HG02623 (cell line): ENCODE data around the gene FRMD4A.
"Not testable (repeated sequence)": the region's sequence is repeated elsewhere in the genome, so short reads cannot be mapped to it uniquely, and the experiment has no call there.

Experiments used
- ATAC-seq: cut with Tn5 transposase; IDR thresholded peaks from one replicate; pipeline ENCODE4 v1.9.1; 2021; ENCODE audit warnings: moderate library complexity; ENCODE audit not compliant: unreplicated experiment

The FRMD4A gene

DNA sequence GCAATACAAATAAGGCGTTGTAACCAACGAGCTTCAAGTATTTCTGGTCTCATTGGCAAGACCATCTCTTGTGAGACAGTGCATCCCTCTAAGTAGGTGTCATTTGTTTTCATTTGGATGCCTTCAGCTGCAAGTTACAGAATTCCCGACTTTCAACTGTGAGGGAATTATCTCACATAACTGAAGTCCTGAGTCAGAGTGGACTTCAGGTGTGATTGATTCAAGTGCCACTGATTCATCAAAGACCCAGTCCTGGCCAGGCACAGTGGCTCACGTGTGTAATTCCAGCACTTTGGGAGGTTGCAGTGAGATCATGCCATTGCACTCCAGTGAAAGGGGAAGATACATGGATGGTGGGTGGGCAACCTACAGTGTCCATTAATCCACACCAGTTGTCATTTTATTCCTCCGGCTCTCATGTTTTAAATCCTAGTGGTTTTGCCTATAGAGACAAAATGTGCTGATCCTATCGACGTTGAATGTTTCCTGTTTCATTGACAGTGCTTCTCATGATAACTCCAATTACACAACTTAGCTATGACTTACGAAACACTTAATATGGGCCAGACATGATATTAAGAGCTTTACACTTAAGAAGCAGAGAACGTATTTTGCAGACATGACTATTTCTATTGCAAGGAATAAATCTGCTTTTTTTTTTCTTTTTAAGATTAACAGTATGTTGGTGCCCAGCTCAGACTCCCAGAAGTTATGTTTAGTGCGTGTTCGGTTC lies 268.0 kb downstream of the FRMD4A start:
- ATAC-seq = no peak

DNA sequence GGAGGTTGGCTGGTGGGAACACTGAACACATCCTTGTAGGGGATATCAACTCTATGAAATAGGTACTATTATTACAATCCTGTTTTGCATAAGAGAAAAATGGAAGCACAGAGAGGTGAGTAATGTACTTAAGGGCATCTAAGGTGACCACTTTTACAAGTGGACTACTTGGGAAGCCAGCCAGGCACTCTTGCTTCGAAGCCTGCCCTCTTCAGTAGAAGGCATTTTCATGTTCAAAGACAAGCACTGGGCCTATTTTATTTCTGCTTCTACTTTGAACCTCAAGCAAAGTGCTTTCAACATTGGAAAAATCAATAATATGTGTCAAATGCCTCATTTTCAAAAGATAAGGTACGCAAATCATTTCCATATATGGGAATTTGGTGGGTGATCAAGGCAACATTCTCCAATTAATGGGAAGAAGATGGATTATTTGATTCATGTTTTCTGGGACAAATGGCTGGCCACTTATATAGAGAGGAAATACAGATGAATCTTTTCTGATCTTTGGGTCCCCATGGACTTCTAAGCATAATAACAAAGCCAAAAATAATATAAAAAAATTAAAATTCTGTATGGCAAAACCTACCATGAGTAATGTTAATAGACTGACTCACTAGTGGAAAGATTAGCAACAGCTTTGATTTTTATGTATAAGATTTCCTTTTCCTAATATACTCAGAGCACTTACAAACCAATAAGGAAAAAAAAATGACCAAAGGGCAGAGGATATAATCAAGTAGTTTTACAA lies 270.2 kb downstream of the FRMD4A start:
- ATAC-seq = no peak

DNA sequence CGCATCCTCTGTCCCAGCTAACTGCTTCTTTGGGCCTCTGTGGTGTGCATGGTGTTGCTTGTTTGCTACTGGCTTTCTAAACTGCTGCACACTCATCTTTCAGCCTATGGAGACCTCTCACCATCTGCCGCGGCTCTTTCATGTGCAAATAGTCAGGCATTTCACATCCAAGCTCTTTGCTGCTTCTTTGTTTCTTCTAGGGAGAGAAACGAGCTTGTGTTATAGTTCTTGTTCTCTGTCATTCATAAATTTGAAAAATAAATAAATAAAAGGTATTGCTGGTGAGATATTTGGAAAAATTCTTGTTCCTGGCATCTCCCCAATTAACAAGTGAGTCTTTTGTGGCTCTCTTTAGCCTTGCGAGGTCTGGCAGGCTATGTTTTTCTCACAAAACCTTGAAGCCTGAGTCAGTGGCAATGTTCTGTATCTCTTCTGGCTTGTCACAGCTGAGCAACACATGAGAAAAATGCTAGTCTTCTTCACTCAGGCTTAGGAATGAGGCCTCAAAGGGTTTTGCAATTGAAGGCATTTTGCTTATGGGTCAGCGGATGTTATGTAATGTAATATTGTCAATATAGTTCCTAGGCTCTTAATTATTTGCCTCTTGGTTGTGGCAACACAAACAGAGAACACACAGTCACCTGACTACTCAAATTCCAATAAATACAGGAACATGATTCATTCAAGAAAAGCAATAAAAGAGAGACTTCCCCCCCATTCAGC lies 274.0 kb downstream of the FRMD4A start:
- ATAC-seq = no peak

DNA sequence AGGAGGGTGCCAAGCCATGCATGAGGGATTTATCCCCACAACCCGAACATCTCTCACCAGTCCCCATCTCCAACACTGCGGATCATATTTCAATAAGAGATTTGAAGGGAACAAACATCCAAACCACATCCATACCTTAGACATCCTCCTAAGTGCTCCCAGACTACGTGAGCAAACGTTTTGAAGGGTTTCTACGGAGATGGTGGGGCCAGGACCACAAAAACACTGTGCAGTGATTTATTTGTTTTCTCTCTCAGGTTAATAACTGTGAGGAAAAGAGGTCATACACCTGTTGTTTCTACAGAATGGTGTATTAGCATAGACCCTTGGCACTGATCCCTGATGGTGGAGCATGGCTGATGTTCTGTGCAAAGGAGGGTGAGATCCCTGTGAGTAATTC lies 277.8 kb downstream of the FRMD4A start:
- ATAC-seq = no peak

DNA sequence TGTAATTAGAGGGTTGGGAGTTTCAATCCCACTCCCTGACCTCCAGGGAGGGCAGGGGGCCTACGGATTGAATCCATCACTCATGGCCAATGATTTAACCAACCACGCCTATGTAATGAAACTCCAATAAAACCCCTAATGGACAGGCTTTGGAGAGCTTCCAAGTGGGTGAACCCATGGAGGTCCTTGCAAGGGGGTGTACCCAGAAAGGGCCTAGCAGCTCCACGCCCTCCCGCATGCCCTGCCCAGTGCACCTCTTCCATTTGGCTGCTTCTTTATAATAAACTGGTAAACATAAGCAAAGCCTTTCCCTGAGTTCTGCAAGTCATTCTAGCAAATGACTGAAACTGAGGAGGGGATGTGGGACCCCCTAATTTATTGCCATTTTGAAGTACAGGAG lies 280.1 kb downstream of the FRMD4A start:
- no peak for ATAC-seq

DNA sequence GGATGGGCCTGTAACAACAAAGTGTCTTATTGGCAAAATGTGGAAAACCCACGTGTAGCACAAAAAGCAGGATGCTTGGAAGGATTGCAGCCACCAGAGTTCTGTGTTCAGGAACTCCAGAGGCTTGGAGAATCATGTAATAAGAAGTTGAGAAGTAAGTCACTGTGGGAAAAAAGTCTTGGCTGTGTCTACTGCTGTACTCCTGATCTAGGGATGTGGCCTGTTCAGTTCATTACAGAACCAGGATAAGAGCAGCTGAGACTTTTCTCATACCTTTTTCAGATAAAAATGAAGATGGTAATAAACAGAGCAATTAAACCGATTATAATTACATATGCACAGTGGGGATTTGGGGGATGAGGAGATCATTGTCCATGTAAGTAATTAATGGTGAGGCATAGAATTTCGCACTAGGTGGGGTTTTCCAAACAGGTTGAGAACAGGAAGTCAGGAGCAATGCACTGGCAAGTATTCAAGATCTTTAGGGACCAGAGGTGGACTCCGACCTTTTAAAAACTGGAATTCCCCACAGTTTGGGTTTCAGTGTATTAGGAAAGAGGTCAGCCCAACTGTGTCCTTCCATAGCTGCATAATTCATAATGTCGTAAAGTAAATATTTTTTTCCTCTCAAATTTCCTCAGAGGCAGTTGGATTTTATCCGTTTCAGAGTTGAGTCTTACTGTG lies 281.7 kb downstream of the FRMD4A start:
- no peak for ATAC-seq

DNA sequence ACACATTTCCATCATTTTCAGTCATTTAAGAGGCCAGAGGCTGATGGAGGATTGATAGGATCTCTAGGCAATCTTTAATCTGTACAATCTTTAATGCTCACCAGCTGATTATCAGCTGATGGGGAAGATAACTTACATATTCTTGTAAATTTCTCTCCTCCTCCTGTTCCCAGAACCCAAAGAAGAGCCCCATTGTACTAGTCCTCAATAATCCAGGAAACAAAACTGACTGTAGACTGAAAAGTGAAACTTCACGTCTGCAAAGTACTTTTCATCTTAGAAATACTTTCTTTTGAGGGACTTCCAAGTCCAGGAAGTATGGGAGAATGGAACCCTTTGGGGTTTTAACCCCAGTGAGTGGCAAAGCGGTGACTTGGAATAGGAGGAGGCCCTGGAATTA lies 283.3 kb downstream of the FRMD4A start:
- no peak for ATAC-seq

DNA sequence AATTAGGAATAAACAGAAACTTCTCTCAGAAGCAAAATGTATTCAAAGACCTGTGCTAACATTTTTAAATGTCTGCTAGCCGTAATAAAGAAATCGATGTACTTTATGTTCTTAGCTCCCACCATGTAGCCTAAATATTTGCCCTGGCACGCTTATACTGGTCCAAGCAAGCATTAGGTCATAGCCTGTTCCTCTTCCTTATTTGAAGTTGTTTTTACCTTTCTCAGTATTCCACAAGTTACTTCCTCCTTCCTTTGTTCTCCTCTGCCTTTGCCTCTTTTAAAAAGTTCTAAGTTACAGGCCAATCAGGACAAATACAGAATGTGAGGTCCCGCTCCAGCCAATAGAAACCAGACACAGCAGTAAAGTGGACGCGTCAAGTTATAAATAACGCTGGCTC lies 288.7 kb downstream of the FRMD4A start:
- not testable (repeated sequence) for ATAC-seq

DNA sequence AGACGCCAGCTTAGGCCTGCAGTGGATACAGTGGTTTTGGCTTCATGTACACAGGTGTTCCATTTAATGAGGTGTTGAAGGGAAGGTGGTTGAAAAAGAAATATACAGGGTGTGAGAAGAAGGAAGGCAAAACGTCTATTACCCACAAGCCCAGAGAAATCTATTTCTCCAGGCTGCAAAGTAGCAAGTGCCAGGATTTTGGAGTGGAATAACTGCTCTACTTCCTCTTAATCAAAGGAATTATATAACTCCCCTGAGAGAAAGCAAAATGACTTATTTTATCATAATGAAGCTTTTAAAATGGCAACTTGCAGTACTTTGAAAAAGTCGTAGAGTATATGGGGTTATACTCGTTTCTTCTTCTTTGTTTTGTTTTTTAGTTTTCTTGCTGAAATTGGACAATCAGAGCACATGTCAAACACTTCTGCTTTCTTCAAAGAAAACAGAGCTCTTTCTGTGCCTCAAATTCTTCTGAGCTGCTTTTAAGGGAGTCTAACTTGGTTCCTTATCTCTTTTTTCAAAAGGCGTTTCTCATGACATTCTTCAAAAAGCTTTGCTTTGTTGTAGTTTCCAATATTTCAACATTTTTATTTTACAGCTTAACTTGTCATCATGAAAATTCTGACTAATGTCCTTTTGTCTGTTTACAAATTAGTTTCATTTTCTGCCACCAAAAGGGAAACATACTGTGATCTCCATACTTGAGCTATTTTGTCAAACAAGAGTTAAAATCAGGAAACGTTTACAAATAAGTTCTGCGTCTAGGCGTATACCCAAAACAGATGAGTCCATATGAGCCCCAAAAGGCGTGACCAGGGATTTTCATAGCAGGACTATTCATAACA lies 289.7 kb downstream of the FRMD4A start:
- ATAC-seq = no peak

DNA sequence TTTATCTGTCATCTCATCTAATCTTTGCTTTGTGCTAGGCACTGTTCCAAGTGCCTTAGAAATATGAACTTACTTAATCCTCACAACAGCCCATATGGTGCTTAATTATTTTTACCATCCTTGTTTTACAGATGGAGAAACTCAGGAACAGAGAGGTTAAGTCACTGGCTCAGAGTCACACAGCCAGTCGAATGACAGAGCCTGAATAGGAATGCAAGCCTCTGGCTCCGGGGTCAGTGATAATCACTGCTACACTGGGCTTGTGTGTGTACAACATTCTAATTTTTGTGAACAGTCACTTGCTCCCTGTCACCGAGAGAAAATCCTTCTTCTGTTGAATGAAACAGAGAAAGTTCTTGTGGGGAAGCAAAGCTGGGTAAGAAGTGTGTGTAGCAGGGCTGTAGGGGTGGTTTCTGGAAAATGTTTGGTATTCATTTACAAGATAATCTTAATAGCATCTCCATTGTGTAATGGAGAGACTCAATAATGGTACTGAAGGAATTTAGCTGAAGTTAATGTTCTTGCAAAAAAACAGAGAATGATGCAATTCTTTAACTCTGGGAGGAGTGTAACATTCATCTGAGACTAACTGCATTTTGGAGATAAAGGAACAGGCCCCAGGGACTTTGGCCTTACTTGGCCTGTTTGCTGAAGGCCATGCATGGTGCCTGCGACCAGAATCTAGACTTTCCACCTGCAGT lies 290.6 kb downstream of the FRMD4A start:
- no peak for ATAC-seq

DNA sequence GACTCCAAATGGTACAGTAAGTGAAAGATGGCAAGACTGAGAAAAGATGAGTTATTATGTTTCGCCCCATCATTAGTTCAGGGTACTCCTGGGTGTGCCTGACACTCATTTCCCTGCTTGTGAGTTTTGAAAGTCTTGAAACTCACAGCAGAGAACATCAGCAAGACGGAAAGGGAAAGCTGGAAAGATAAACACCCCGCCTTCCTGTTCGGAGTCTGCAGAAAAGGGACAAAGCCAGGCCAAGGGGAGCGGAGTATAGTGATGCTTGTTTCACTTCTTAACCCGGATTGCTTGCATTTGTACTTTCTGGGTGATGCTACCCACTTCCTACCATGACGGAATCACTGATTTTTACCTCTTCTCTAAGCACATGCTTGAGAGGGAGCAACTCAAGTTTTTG lies 294.5 kb downstream of the FRMD4A start:
- ATAC-seq = no peak

DNA sequence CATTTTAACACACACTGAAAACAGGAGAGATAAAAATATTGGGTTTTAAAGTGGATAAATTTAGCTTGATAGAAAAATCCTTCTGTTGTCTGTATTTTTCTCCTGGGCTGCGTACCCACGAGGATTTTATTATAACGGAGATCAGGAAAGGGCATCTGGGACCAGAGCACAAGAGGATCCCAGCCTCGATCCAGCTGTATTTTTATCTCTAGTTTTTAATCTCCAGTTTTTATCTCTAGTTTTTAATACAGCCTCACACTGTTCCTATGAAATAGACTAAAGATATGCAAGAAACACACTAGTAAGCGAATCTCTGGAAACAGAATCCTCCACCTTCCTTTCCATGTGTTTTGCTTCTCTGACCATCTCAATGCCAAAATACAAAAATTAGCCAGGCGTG lies 295.2 kb downstream of the FRMD4A start:
- no peak for ATAC-seq

DNA sequence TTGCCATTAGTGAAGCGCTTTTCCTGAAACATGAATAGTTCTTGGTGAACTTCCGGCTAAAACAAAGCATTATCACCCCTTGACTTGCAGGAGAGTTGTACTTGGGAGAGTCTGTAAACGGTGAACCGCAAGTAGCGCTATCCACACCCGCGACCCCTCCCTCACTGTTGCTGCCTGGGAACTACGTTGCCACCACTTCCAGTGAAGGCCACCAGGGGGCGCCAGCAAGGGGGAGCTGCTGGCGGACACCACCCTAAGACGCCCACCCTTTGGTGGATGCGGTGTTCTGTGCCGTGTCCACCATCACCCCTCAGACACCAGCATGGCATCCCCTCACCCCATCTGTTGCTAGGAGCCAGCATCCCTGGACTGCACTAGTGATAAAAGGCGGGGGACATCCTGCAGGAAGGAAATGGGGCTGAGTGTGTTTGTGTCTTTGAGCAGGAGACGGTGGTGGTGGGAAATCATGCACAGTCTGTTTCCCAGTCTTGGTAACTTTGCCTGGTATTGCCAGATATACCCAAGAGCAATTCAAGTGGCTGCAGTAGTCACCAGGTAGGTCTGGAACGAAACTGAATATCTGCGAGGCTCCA lies 298.2 kb downstream of the FRMD4A start:
- no peak for ATAC-seq

DNA sequence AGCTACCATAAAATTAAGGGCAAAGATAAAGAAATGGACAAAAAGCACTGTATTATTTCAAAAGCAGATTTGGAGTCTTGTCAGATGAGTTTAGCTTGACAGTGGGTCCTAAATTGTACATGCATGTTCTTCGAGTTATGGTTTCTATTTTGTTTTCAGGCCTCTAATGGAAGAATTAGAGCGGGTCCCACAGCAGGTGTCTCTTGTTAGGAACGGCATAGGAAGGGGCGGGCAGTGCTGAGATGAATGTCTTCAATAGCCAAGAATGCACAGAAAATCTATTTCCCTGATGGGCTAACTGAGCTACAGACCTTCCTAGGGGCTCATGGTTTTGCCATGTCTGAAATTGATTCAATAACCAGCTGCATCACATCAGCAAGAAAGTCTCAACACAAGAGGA lies 304.4 kb downstream of the FRMD4A start:
- no peak for ATAC-seq

DNA sequence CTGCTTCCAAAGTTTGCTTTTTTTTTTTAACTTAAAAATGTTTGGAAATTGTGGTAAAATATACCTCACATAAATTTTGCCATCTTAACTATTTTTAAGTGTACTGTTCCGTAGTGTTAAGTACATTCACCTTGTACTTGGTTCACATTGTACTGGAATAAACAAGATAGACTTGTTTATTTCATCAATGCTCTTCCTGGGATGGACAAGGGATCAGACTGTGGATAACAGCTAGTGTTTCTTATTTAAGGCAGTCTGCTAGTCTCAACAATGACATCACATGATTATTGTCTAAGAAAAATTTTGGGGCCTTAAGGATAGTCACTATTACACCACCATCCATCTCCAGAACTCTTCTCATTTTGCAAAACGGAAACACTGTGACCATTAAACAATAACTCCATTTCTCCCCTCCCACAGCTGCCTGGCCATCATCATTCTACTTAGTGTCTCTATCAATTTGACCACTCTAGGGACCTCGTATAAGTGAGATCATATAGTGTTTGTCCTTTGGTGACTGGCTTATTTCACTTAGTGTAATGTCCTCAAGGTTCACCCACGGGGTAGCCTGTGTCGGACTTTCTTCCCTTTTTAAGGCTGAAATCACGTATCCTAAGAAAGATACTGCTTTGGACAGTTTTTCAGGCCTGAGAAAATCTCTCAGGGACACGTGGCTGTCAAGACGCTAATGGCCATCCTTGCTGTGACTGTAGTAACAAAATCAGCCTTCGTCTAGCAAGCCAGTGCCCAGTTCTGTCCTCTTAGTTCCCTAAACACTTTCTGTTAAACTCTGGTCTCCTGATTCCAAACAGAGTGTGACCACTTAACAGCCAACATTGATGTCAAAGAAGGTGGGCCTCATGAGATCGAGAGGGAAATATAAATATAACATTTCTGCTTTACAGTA lies 305.2 kb downstream of the FRMD4A start:
- ATAC-seq = no peak

DNA sequence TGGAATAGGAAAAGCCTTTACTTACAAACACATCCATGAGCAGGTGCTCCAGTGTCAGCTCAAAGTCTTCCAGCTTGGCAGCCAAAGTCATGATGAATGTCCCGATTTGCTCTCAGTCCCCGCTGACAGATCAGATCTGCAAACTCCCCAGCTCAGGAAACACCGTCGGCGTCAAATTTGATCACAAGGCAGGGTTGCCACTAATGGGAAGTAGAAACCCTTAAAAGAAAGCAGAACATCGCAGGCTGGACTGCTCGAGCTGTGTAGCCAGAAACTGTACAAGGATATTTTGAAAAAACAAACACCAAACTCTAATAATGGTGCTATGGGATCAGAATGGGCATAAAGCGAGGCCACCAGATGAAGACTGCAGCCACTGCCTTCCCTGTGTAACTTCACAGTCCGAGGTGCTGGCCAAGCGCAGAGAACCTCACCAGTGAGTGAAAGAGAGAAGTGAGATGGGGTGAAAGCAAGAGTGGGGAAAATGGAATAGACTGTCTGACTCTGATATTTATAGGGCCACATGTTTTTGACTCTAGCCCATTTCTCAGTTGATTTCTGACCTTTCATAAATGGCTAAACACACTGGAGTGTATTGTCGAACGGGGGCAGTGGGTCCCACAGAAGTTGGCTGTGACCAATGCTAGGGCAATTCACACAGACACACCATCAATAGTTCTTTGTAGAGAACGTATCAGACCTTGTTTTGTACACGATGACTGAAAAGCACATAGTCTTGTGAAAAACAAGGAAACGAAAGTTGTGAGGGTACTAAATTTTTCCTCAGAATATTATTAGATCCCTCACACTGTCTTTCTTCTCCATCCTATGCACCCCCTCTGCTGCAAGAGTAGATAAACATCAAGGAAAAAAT lies 306.2 kb downstream of the FRMD4A start:
- ATAC-seq = no peak

DNA sequence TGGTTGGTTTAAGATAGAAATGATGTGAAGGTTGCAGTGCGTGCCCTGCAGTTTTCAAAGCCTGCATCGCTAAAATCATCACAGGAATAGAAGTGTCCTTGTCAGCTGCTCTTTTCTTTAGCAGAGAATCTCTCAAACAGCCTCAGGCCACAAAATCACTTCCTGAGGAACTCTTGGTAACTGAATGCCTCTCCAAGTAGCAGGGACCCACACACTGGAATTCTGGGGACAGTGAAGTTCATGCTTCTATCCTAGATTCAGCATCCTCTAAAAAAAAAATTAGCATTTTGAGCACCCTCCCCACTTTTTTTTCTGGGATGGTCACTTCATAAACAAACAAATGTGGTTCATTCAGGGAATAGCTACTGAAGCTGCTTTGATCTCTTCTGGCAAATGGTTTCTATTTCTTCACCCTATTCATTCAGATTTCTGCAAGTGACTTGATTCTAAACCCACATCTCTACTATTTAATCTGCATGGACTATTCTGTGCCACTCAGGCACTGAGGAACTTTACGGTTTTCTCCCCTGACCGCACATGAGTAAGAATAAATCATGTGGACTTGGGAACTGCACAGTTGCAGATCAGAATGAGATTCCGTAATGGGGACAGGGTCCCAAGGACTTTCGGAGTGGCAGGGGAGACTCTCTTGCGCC lies 306.9 kb downstream of the FRMD4A start:
- ATAC-seq = no peak
